ENCODE measurements around the gene MVB12B.

DNA sequence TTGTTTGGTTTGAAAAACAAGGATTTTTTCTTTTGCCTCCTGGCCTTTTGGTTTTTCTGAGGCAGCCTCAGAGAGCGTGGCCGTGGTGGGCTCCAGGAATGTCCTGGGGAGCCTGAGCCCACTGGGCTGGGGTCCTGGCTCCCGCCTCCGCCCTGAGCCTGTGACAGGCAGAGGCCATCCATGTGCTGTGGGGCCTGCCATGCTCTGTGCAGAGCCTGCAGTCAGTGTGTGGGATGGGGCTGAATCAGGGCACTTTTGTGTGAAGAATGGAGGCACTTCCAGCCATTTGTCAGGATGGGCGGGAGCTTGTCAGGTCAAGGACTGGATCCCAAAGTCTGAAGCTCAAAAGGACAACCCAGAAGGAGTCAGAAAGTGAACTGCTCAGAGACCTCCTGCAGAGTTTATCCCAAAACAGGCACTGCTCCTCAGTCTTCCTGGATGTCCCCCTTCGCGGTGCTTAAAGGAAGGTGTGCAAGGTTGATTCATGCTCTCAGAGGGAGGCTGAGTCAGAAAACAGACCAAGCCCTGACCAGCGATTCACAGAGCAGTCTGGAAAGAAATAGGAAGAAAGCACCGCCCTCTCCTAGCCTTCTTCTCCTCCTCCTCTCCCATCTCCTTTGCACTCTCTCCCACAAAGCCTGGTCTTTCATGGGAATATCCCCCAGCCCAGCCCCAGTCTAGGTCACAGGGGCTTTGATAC lies 53.2 kb downstream of the MVB12B start:
- TF ChIP-seq, protein P1, sequence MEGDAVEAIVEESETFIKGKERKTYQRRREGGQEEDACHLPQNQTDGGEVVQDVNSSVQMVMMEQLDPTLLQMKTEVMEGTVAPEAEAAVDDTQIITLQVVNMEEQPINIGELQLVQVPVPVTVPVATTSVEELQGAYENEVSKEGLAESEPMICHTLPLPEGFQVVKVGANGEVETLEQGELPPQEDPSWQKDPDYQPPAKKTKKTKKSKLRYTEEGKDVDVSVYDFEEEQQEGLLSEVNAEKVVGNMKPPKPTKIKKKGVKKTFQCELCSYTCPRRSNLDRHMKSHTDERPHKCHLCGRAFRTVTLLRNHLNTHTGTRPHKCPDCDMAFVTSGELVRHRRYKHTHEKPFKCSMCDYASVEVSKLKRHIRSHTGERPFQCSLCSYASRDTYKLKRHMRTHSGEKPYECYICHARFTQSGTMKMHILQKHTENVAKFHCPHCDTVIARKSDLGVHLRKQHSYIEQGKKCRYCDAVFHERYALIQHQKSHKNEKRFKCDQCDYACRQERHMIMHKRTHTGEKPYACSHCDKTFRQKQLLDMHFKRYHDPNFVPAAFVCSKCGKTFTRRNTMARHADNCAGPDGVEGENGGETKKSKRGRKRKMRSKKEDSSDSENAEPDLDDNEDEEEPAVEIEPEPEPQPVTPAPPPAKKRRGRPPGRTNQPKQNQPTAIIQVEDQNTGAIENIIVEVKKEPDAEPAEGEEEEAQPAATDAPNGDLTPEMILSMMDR (IDR thresholded peaks at IDR 0.05 in 2 of 3, conservative IDR thresholded peaks at IDR 0.05 in 1 of 3; ENCODE audit: borderline replicate concordance in 1 of 3, insufficient read depth in 1 of 3, low read depth in 2 of 3, low read length in 2 of 3): no peak
- TF ChIP-seq POLR2AphosphoS5 (IDR thresholded peaks at IDR 0.05; ENCODE audit: low read depth, low read length) (no peak), POLR2A (IDR thresholded peaks at IDR 0.05; ENCODE audit: borderline replicate concordance, extremely low read depth, insufficient read depth, insufficient read length) (no peak), SIN3A (IDR thresholded peaks at IDR 0.05; ENCODE audit: low read depth) (no peak), RAD21 (IDR thresholded peaks at IDR 0.05; ENCODE audit: low read depth) (no peak), TCF7L2 (IDR thresholded peaks at IDR 0.05; ENCODE audit: borderline replicate concordance, extremely low read depth, insufficient read depth, insufficient read length) (no peak), EZH2phosphoT487 (IDR thresholded peaks at IDR 0.05; ENCODE audit: borderline replicate concordance) (no peak), CEBPB (IDR thresholded peaks at IDR 0.05; ENCODE audit: low read depth) (no peak), EZH2 (IDR thresholded peaks at IDR 0.05) (no peak), ZNF274 (IDR thresholded peaks at IDR 0.05; ENCODE audit: low read depth, low read length) (no peak)
- TF ChIP-seq, protein P2, sequence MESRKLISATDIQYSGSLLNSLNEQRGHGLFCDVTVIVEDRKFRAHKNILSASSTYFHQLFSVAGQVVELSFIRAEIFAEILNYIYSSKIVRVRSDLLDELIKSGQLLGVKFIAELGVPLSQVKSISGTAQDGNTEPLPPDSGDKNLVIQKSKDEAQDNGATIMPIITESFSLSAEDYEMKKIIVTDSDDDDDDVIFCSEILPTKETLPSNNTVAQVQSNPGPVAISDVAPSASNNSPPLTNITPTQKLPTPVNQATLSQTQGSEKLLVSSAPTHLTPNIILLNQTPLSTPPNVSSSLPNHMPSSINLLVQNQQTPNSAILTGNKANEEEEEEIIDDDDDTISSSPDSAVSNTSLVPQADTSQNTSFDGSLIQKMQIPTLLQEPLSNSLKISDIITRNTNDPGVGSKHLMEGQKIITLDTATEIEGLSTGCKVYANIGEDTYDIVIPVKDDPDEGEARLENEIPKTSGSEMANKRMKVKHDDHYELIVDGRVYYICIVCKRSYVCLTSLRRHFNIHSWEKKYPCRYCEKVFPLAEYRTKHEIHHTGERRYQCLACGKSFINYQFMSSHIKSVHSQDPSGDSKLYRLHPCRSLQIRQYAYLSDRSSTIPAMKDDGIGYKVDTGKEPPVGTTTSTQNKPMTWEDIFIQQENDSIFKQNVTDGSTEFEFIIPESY (IDR thresholded peaks at IDR 0.05; ENCODE audit: extremely low read depth, insufficient replicate concordance, low read length): no peak
- TF ChIP-seq, protein P3, sequence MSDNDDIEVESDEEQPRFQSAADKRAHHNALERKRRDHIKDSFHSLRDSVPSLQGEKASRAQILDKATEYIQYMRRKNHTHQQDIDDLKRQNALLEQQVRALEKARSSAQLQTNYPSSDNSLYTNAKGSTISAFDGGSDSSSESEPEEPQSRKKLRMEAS (IDR thresholded peaks at IDR 0.05): no peak
- TF ChIP-seq, protein P4, sequence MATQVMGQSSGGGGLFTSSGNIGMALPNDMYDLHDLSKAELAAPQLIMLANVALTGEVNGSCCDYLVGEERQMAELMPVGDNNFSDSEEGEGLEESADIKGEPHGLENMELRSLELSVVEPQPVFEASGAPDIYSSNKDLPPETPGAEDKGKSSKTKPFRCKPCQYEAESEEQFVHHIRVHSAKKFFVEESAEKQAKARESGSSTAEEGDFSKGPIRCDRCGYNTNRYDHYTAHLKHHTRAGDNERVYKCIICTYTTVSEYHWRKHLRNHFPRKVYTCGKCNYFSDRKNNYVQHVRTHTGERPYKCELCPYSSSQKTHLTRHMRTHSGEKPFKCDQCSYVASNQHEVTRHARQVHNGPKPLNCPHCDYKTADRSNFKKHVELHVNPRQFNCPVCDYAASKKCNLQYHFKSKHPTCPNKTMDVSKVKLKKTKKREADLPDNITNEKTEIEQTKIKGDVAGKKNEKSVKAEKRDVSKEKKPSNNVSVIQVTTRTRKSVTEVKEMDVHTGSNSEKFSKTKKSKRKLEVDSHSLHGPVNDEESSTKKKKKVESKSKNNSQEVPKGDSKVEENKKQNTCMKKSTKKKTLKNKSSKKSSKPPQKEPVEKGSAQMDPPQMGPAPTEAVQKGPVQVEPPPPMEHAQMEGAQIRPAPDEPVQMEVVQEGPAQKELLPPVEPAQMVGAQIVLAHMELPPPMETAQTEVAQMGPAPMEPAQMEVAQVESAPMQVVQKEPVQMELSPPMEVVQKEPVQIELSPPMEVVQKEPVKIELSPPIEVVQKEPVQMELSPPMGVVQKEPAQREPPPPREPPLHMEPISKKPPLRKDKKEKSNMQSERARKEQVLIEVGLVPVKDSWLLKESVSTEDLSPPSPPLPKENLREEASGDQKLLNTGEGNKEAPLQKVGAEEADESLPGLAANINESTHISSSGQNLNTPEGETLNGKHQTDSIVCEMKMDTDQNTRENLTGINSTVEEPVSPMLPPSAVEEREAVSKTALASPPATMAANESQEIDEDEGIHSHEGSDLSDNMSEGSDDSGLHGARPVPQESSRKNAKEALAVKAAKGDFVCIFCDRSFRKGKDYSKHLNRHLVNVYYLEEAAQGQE (IDR thresholded peaks at IDR 0.05; ENCODE audit: low read depth): no peak

Data from HCT116 (cell line).